Measurements from ENCODE around the gene ARID5A. TPM values are rescaled to one million over a fixed set of nuclear protein-coding genes. Genes with fewer than 3 reads are reported as not detected.

Gene ARID5A
- total RNA-seq, 1 experiment from 2014 or later: 13.9 TPM

- peak; percentile 75 for TF ChIP-seq GTF2I (CRISPR knock-in tag; conservative IDR thresholded peaks at IDR 0.05)
- TF ChIP-seq NR3C1 (CRISPR knock-in tag; conservative IDR thresholded peaks at IDR 0.05; ENCODE audit: low read depth): no peak
- TF ChIP-seq ZSCAN18 (CRISPR knock-in tag; IDR thresholded peaks at IDR 0.05): no peak
- TF ChIP-seq STAT6 (CRISPR knock-in tag; conservative IDR thresholded peaks at IDR 0.05; ENCODE audit: low read depth): no peak
- no peak for TF ChIP-seq SMAD4 (CRISPR knock-in tag; IDR thresholded peaks at IDR 0.05)
- TF ChIP-seq FOXP1 (CRISPR knock-in tag; IDR thresholded peaks at IDR 0.05; ENCODE audit: borderline replicate concordance): no peak
- TF ChIP-seq JAZF1 (CRISPR knock-in tag; IDR thresholded peaks at IDR 0.05): no peak
- no peak for TF ChIP-seq MXD4 (CRISPR knock-in tag; IDR thresholded peaks at IDR 0.05; ENCODE audit: borderline replicate concordance)
- 0 out of 2 replicates have a peak, but pooled peaks have one; percentile 33 for TF ChIP-seq ZNF281 (CRISPR knock-in tag; IDR thresholded peaks at IDR 0.05)
- no peak for TF ChIP-seq NR2C2 (CRISPR knock-in tag; IDR thresholded peaks at IDR 0.05)
- TF ChIP-seq JUN (CRISPR knock-in tag; IDR thresholded peaks at IDR 0.05): no peak
These were observed 2.1 kb downstream of the ARID5A start (continued) for GRCh38 chr2:96538487-96539214.

- H3K4me3 Mint-ChIP-seq: peak overlapping the region; percentile 82
- ChIA-PET CTCF (interaction anchor here (0.5 to 6.7 kb wide), 6 partner anchors 10 to 107 kb away, joined by 3 to 117 read pairs (median 36); no protein-coding TSS in a partner anchor), POLR2A (interaction anchor here (0.6 to 1.2 kb wide), 2 partner anchors 11 to 335 kb away, joined by 3 read pairs; no protein-coding TSS in a partner anchor)
- peaks cover 18% of the 10 kb centered on the region for H3K27me3 Mint-ChIP-seq (ENCODE audit: low read depth)
- H3K36me3 Mint-ChIP-seq: peaks cover 1% of the 10 kb centered on the region
- peak overlapping the region; percentile 54; the same call in 1 of the 2 replicates for H3K27ac Mint-ChIP-seq
- TF ChIP-seq IRF2 (CRISPR knock-in tag; IDR thresholded peaks at IDR 0.05; ENCODE audit: borderline replicate concordance, low read depth) (no peak), ZNF219 (CRISPR knock-in tag; IDR thresholded peaks at IDR 0.05; ENCODE audit: borderline replicate concordance) (no peak), IRF1 (CRISPR knock-in tag; IDR thresholded peaks at IDR 0.05) (no peak), ZNF423 (CRISPR knock-in tag; IDR thresholded peaks at IDR 0.05) (no peak), ATF6 (CRISPR knock-in tag; IDR thresholded peaks at IDR 0.05) (no peak), ZNF138 (CRISPR knock-in tag; conservative IDR thresholded peaks at IDR 0.05) (no peak)
- ATAC-seq (no peak), DNase-seq (ENCODE audit: low spot score) (no peak)
- H3K4me1 Mint-ChIP-seq: peaks cover 37% of the 10 kb centered on the region
- H3K9me3 Mint-ChIP-seq: no peaks in the 10 kb centered on the region
These were observed 2.8 kb downstream of the ARID5A start for GRCh38 chr2:96539215-96539920.
